BLaER1 treated with 17β-estradiol and CSF1 and Interleukin-3, amounts not matched to agents 10 nM and 100 nM (cell line): ENCODE measurements around the gene SRMS.
A peak's percentile ranks its signal among the peaks of the same experiment; 100 is the strongest.

ENCODE experiments used
- H3K27ac ChIP-seq, 11 experiments: shearing (Covaris generic); formaldehyde crosslinking; 2 replicates each; pipeline ENCODE4 v1.8.1; 2022
- H3K27me3 ChIP-seq, 11 experiments: shearing (Covaris generic); formaldehyde crosslinking; 2 replicates each; pipeline ENCODE4 v1.8.1; 2022
- H3K36me3 ChIP-seq, 11 experiments: shearing (Covaris generic); formaldehyde crosslinking; 2 replicates each; pipeline ENCODE4 v1.8.1; 2022
- H3K4me1 ChIP-seq, 10 experiments: shearing (Covaris generic); formaldehyde crosslinking; 2 replicates each; pipeline ENCODE4 v1.8.1; 2022
- H3K4me2 ChIP-seq, 11 experiments: shearing (Covaris generic); formaldehyde crosslinking; 2 replicates each; pipeline ENCODE4 v1.8.1; 2022
- H3K4me3 ChIP-seq, 10 experiments: shearing (Covaris generic); formaldehyde crosslinking; 2 replicates each; pipeline ENCODE4 v1.8.1; 2022
- H3K9ac ChIP-seq, 11 experiments: shearing (Covaris generic); formaldehyde crosslinking; 2 replicates each; pipeline ENCODE4 v1.8.1; 2022
- H3K9me3 ChIP-seq, 11 experiments: shearing (Covaris generic); formaldehyde crosslinking; replicated peaks in 1 of 11; 2 replicates each; pipeline ENCODE4 v1.8.1; 2022
- H4K20me1 ChIP-seq, 11 experiments: shearing (Covaris generic); formaldehyde crosslinking; 2 replicates each; pipeline ENCODE4 v1.8.1; 2022
- Cebpa-rat ChIP-seq, 11 experiments: shearing (Covaris generic); IDR thresholded peaks; 2 replicates each; pipeline ENCODE4 v1.8.1; 2022

SRMS gene

GRCh38 chr20:63565699-63566335 is 18.3 kb upstream of the SRMS start:
- Histone ChIP-seq H3K27me3 (peaks cover 94 to 99% (median 97%) of the 10 kb centered on the region in 11 experiments), H3K27ac (no peak overlapping the region), H3K4me3 (no peak overlapping the region), H3K9me3 (no peaks in the 10 kb centered on the region), H3K4me1 (peaks cover 48 to 79% (median 71%) of the 10 kb centered on the region in 10 experiments), H3K4me2 (no peak overlapping the region), H3K9ac (no peak overlapping the region), H4K20me1 (peaks cover 97 to 100% (median 100%) of the 10 kb centered on the region in 11 experiments), H3K36me3 (peaks cover 0 to 19% (median 0%) of the 10 kb centered on the region in 11 experiments; a peak in 2 of 22 replicates)
- TF ChIP-seq Cebpa-rat (IDR thresholded peaks at IDR 0.05): no peak

- no peak overlapping the region for H3K27ac ChIP-seq
- peaks cover 93 to 99% (median 97%) of the 10 kb centered on the region in 11 experiments for H3K27me3 ChIP-seq
- H4K20me1 ChIP-seq: peaks cover 92 to 100% (median 97%) of the 10 kb centered on the region in 11 experiments
- H3K36me3 ChIP-seq: peaks cover 0 to 19% (median 0%) of the 10 kb centered on the region in 11 experiments; a peak in 2 of 22 replicates
- H3K4me1 ChIP-seq: peaks cover 47 to 74% (median 67%) of the 10 kb centered on the region in 10 experiments
- TF ChIP-seq Cebpa-rat (IDR thresholded peaks at IDR 0.05): no peak
- no peak overlapping the region for H3K4me2 ChIP-seq
- no peak overlapping the region for H3K4me3 ChIP-seq
- H3K9ac ChIP-seq: no peak overlapping the region
- H3K9me3 ChIP-seq: no peaks in the 10 kb centered on the region
Observed at GRCh38 chr20:63565021-63565698, 17.6 kb upstream of the SRMS start.

- peaks cover 83 to 96% (median 89%) of the 10 kb centered on the region in 11 experiments for H4K20me1 ChIP-seq
- no peak overlapping the region for H3K9ac ChIP-seq
- H3K4me2 ChIP-seq: peak overlapping the region in 5 of 11 experiments; percentile 95 to 99 (median 96); a peak in 7 of 22 replicates
- no peak for TF ChIP-seq Cebpa-rat (IDR thresholded peaks at IDR 0.05)
- H3K4me3 ChIP-seq: no peak overlapping the region
- peaks cover 38 to 65% (median 57%) of the 10 kb centered on the region in 10 experiments for H3K4me1 ChIP-seq
- no peak overlapping the region for H3K27ac ChIP-seq
- peaks cover 0 to 19% (median 0%) of the 10 kb centered on the region in 11 experiments; a peak in 2 of 22 replicates for H3K36me3 ChIP-seq
- no peaks in the 10 kb centered on the region for H3K9me3 ChIP-seq
- peaks cover 84 to 90% (median 90%) of the 10 kb centered on the region in 11 experiments for H3K27me3 ChIP-seq
Observed at GRCh38 chr20:63564036-63564810, 16.7 kb upstream of the SRMS start.

GRCh38 chr20:63563225-63563935 is 15.8 kb upstream of the SRMS start:
- Histone ChIP-seq H3K4me1 (peaks cover 29 to 56% (median 49%) of the 10 kb centered on the region in 10 experiments), H3K4me3 (0 out of 20 replicates have a peak overlapping the region, but pooled peaks of 2 of the 10 experiments have one; percentile 28 to 43), H3K27ac (no peak overlapping the region), H3K4me2 (peak overlapping the region; percentile 33 to 99 (median 95); a peak in 20 of 22 replicates), H3K9me3 (no peaks in the 10 kb centered on the region), H4K20me1 (peaks cover 74 to 88% (median 80%) of the 10 kb centered on the region in 11 experiments), H3K27me3 (peaks cover 75 to 87% (median 82%) of the 10 kb centered on the region in 11 experiments), H3K36me3 (peaks cover 0 to 19% (median 0%) of the 10 kb centered on the region in 11 experiments; a peak in 2 of 22 replicates), H3K9ac (no peak overlapping the region)
- no peak for TF ChIP-seq Cebpa-rat (IDR thresholded peaks at IDR 0.05)

- peak overlapping the region in 5 of 11 experiments; percentile 16 to 52 (median 33); a peak in 5 of 22 replicates for H3K9ac ChIP-seq
- H4K20me1 ChIP-seq: peaks cover 69 to 85% (median 74%) of the 10 kb centered on the region in 11 experiments
Observed at GRCh38 chr20:63562461-63563224, 15.1 kb upstream of the SRMS start.

GRCh38 chr20:63561624-63562396 is 14.3 kb upstream of the SRMS start:
- Histone ChIP-seq H3K36me3 (peaks cover 0 to 19% (median 0%) of the 10 kb centered on the region in 11 experiments; a peak in 2 of 22 replicates), H3K4me3 (peak overlapping the region in 2 of 10 experiments; percentile 28 to 48; a peak in 3 of 20 replicates)

More at GRCh38 chr20:63562461-63563224, 15.1 kb upstream of the SRMS start:
- Histone ChIP-seq H3K4me2 (peak overlapping the region; percentile 33 to 99 (median 95)), H3K36me3 (peaks cover 0 to 19% (median 0%) of the 10 kb centered on the region in 11 experiments; a peak in 2 of 22 replicates), H3K9me3 (no peaks in the 10 kb centered on the region), H3K27ac (peak overlapping the region in 1 of 11 experiments; percentile 63; a peak in 2 of 22 replicates), H3K4me3 (peak overlapping the region in 4 of 10 experiments; percentile 28 to 48 (median 41); a peak in 8 of 20 replicates), H3K4me1 (peaks cover 22 to 49% (median 41%) of the 10 kb centered on the region in 10 experiments), H3K27me3 (peaks cover 72 to 89% (median 79%) of the 10 kb centered on the region in 11 experiments)
- no peak for TF ChIP-seq Cebpa-rat (IDR thresholded peaks at IDR 0.05)

More at GRCh38 chr20:63561624-63562396, 14.3 kb upstream of the SRMS start:
- Histone ChIP-seq H3K27ac (peak overlapping the region in 1 of 11 experiments; percentile 63; a peak in 1 of 22 replicates), H3K4me1 (peaks cover 14 to 41% (median 35%) of the 10 kb centered on the region in 10 experiments), H3K27me3 (peaks cover 69 to 89% (median 79%) of the 10 kb centered on the region in 11 experiments), H3K9me3 (no peaks in the 10 kb centered on the region), H4K20me1 (peaks cover 61 to 85% (median 73%) of the 10 kb centered on the region in 11 experiments), H3K9ac (peak overlapping the region in 3 of 11 experiments; percentile 33 to 52 (median 43); a peak in 1 of 22 replicates), H3K4me2 (peak overlapping the region; percentile 33 to 99 (median 95); a peak in 20 of 22 replicates)
- TF ChIP-seq Cebpa-rat (IDR thresholded peaks at IDR 0.05): no peak
